ENCODE data around the gene ABHD16A. TPM values are rescaled to one million over a fixed set of nuclear protein-coding genes. Genes with fewer than 3 reads are reported as not detected.

The ABHD16A gene
- polyA plus RNA-seq, 2 of the 4 experiments (the other 2 are of a cell fraction) = 16.6 to 22.3 TPM

GRCh38 chr6:31725502-31726350 is 22.6 kb upstream of the ABHD16A start:
- H3K9me3 ChIP-seq = no peaks in the 10 kb centered on the region
- 92% methylated on average over 12 of the region's 12 CpGs for WGBS (ENCODE audit: missing lambda C conversion rate)
- H3K27ac ChIP-seq = no peak overlapping the region
- FAIRE-seq (no peak), ATAC-seq (no peak), DNase-seq (ENCODE audit: low read depth in 1 of 2, low spot score in 1 of 2) (no peak)
- TF ChIP-seq HMGXB4 (CRISPR knock-in tag; IDR thresholded peaks at IDR 0.05; ENCODE audit: borderline replicate concordance) (no peak), TFCP2L1 (CRISPR knock-in tag; IDR thresholded peaks at IDR 0.05) (no peak), RFX5 (IDR thresholded peaks at IDR 0.05) (no peak), ESRRA (IDR thresholded peaks at IDR 0.05; ENCODE audit: borderline replicate concordance, low read length) (no peak), EHMT2 (IDR thresholded peaks at IDR 0.05; ENCODE audit: low read depth) (no peak), NR3C1 (IDR thresholded peaks at IDR 0.05) (no peak), BCL3 (IDR thresholded peaks at IDR 0.05) (no peak), ZSCAN20 (CRISPR knock-in tag; IDR thresholded peaks at IDR 0.05) (no peak), FOSB (CRISPR knock-in tag; IDR thresholded peaks at IDR 0.05) (no peak), ZC3H11A (IDR thresholded peaks at IDR 0.05) (no peak), POLR2A (IDR thresholded peaks at IDR 0.05; ENCODE audit: low read length) (no peak), FOSL2 (IDR thresholded peaks at IDR 0.05) (no peak), FOSL2 (CRISPR knock-in tag; IDR thresholded peaks at IDR 0.05) (no peak), HOXA7 (CRISPR knock-in tag; IDR thresholded peaks at IDR 0.05) (no peak), ZNF302 (CRISPR knock-in tag; IDR thresholded peaks at IDR 0.05) (no peak)
- no peak overlapping the region for H3K4me2 ChIP-seq
- ChIA-PET CTCF (interaction anchor here (0.7 to 3.9 kb wide), 4 partner anchors 12 to 151 kb away, joined by 3 to 10 read pairs (median 5); partner anchors contain the start of gene CLIC1), POLR2A (interaction anchor here (0.7 to 1.7 kb wide), 2 partner anchors 8 to 22 kb away, joined by 4 to 6 read pairs; no protein-coding TSS in a partner anchor)
- peaks cover 5% of the 10 kb centered on the region; the same call in 2 of the 3 replicates for H3K4me1 ChIP-seq
- H3K4me3 ChIP-seq = no peak overlapping the region

- Histone ChIP-seq H3K4me3 (no peak overlapping the region), H3K4me1 (no peaks in the 10 kb centered on the region), H3K4me2 (no peak overlapping the region), H3K9me3 (no peaks in the 10 kb centered on the region), H3K27ac (no peak overlapping the region)
- POLR2A ChIA-PET = interaction anchor here (1.2 to 1.7 kb wide), 2 partner anchors 20 to 83 kb away, joined by 3 to 6 read pairs; partner anchors contain the start of gene LSM2
- CTCF ChIA-PET = interaction anchor here (1.1 to 3.9 kb wide), 5 partner anchors 10 to 106 kb away, joined by 4 to 10 read pairs (median 6); partner anchors contain the start of gene CLIC1
- FAIRE-seq (no peak), ATAC-seq (no peak), DNase-seq (ENCODE audit: low read depth in 1 of 2, low spot score in 1 of 2) (no peak)
- 91% methylated on average over 20 of the region's 25 CpGs for WGBS (ENCODE audit: missing lambda C conversion rate)
- TF ChIP-seq ATOH8 (CRISPR knock-in tag; IDR thresholded peaks at IDR 0.05; ENCODE audit: low read depth) (no peak), ESRRA (IDR thresholded peaks at IDR 0.05; ENCODE audit: borderline replicate concordance, low read length) (no peak), TP53 (CRISPR knock-in tag; IDR thresholded peaks at IDR 0.05) (no peak), POLR2AphosphoS2 (conservative IDR thresholded peaks at IDR 0.05; ENCODE audit: low read length) (no peak), HMGXB4 (CRISPR knock-in tag; IDR thresholded peaks at IDR 0.05; ENCODE audit: borderline replicate concordance) (no peak), E2F6 (IDR thresholded peaks at IDR 0.05; ENCODE audit: borderline replicate concordance, low read depth) (no peak), EHF (CRISPR knock-in tag; IDR thresholded peaks at IDR 0.05) (no peak), KDM5A (IDR thresholded peaks at IDR 0.05) (no peak), HOXA7 (CRISPR knock-in tag; IDR thresholded peaks at IDR 0.05) (no peak), ZSCAN20 (CRISPR knock-in tag; IDR thresholded peaks at IDR 0.05) (no peak), BHLHE40 (IDR thresholded peaks at IDR 0.05; ENCODE audit: low read depth, low read length) (no peak), TFCP2L1 (CRISPR knock-in tag; IDR thresholded peaks at IDR 0.05) (no peak), ZFP36 (IDR thresholded peaks at IDR 0.05; ENCODE audit: borderline replicate concordance, partially characterized antibody) (no peak), MAFK (IDR thresholded peaks at IDR 0.05; ENCODE audit: partially characterized antibody) (no peak), CTCF (IDR thresholded peaks at IDR 0.05) (no peak)
Observed at GRCh38 chr6:31723980-31724691, 21.0 kb upstream of the ABHD16A start.

Measured in A549 (cell line).